Mucosa of descending colon (tissue), 3 donors: ENCODE data around the gene TPRX1. TPM values are rescaled to one million over a fixed set of nuclear protein-coding genes. Genes with fewer than 3 reads are reported as not detected.
"Not testable (repeated sequence)": the region's sequence is repeated elsewhere in the genome, so short reads cannot be mapped to it uniquely, and the experiment has no call there.

Experiments
- ATAC-seq: fragments of 200-7000 bp; cut with Tn5 transposase; one replicate; pipeline ENCODE4 v1.9.1; 2020; ENCODE audit warnings: mild to moderate bottlenecking, moderate library complexity
- DNase-seq, 3 donors: peaks; one replicate each; pipeline ENCODE4 v3.0.0-alpha.2; 2020
- H3K36me3 ChIP-seq: fragments of 200-600 bp; one replicate; pipeline ENCODE4 v1.8.0; 2021; ENCODE audit warnings: low read depth, mild to moderate bottlenecking
- H3K4me1 ChIP-seq: fragments of 200-600 bp; one replicate; pipeline ENCODE4 v1.8.0; 2021; ENCODE audit warnings: low read depth, mild to moderate bottlenecking
- H3K4me3 ChIP-seq: fragments of 200-600 bp; one replicate; pipeline ENCODE4 v1.8.0; 2021; ENCODE audit warnings: mild to moderate bottlenecking
- H3K9me3 ChIP-seq: fragments of 200-600 bp; one replicate; pipeline ENCODE4 v1.8.0; 2021; ENCODE audit warnings: mild to moderate bottlenecking
- CTCF ChIP-seq: fragments of 200-600 bp; IDR thresholded peaks from one replicate; pipeline ENCODE4 v1.8.0; 2022; ENCODE audit warnings: antibody characterized with exemption, mild to moderate bottlenecking
- intact Hi-C, 2 donors: fragments of 100-400 bp; cut with DNase I in 1 of 2; cut with micrococcal nuclease in 1 of 2; formaldehyde crosslinking; loops; one replicate each; pipeline versions ENCODE4 v1.11.0 to v1.11.1; 2022; cut with DNase I, micrococcal nuclease
- total RNA-seq, 3 donors: library from RNA; stranded (reverse); fragmentation: NEBNext Ultra II Directional in 2 of 3; extraction: Animal tissue kit (Norgen Biotek cat#: 25700) in 2 of 3; gene quantifications; one replicate each; pipeline versions ENCODE4 v1.2.1 to v1.2.4, GENCODE V29; 2021 to 2023
- donor health status: DM: no; HTN: no; CAD: no; lungs with moderate emphysema.
- donor health status: DM: no; HTN: no; CAD: no.
- donor health status: DM: no; HTN: yes; CAD: no.

Gene TPRX1
- total RNA-seq, 3 donors from 2014 or later, result not detected

GRCh38 chr19:47797996-47798903 lies 6.1 kb downstream of the TPRX1 start:
- intact Hi-C loops, result no loop called here
- Histone ChIP-seq H3K4me3 (no peak overlapping the region), H3K9me3 (no peaks in the 10 kb centered on the region), H3K36me3 (no peaks in the 10 kb centered on the region), H3K4me1 (no peaks in the 10 kb centered on the region)
- ATAC-seq (no peak), DNase-seq (no peak)
- no peak for TF ChIP-seq CTCF

- no peak overlapping the region for H3K4me3 ChIP-seq
- intact Hi-C loops, result no loop called here
- no peak for TF ChIP-seq CTCF
- no peak for DNase-seq
- no peak for ATAC-seq
- no peaks in the 10 kb centered on the region for H3K36me3 ChIP-seq
- H3K9me3 ChIP-seq, result no peaks in the 10 kb centered on the region
- H3K4me1 ChIP-seq, result no peaks in the 10 kb centered on the region
Observed at GRCh38 chr19:47796785-47797184, 7.6 kb downstream of the TPRX1 start.

GRCh38 chr19:47794526-47794925 lies 9.8 kb downstream of the TPRX1 start:
- Histone ChIP-seq H3K36me3 (no peaks in the 10 kb centered on the region), H3K4me3 (no peak overlapping the region), H3K9me3 (no peaks in the 10 kb centered on the region), H3K4me1 (no peaks in the 10 kb centered on the region)
- no peak for TF ChIP-seq CTCF
- intact Hi-C loops, result no loop called here
- no peak for ATAC-seq
- peak in 1 of 3 donors; percentile 10 for DNase-seq

- DNase-seq, result no peak
- no peaks in the 10 kb centered on the region for H3K4me1 ChIP-seq
- H3K9me3 ChIP-seq, result no peaks in the 10 kb centered on the region
- no peak overlapping the region for H3K4me3 ChIP-seq
- no peak for ATAC-seq
- no peaks in the 10 kb centered on the region for H3K36me3 ChIP-seq
- TF ChIP-seq CTCF, result no peak
- intact Hi-C loops, result no loop called here
Observed at GRCh38 chr19:47792616-47793015, 11.7 kb downstream of the TPRX1 start.

GRCh38 chr19:47790398-47790814 lies 13.9 kb downstream of the TPRX1 start:
- DNase-seq (peak; percentile 76 to 90 (median 85)), ATAC-seq (peak; percentile 79)
- H3K4me3 ChIP-seq, result no peak overlapping the region
- intact Hi-C loops, result no loop called here
- peak; percentile 80 for TF ChIP-seq CTCF
- no peaks in the 10 kb centered on the region for H3K9me3 ChIP-seq
- peaks cover under 1% of the 10 kb centered on the region for H3K36me3 ChIP-seq
- H3K4me1 ChIP-seq, result no peaks in the 10 kb centered on the region

GRCh38 chr19:47789811-47790210 lies 14.5 kb downstream of the TPRX1 start:
- H3K4me1 ChIP-seq, ATAC-seq, H3K36me3 ChIP-seq, H3K9me3 ChIP-seq, DNase-seq, H3K4me3 ChIP-seq: not testable (repeated sequence)
- intact Hi-C loops, result loop anchor here in 1 of 2 donors (10.0 kb wide), 1 partner anchor 75 kb away; the partner anchor contains the start of gene EHD2

- not testable (repeated sequence) for H3K4me3 ChIP-seq, H3K36me3 ChIP-seq, DNase-seq, ATAC-seq, H3K4me1 ChIP-seq, H3K9me3 ChIP-seq
- intact Hi-C loops, result loop anchor here in 1 of 2 donors (10.0 kb wide), 1 partner anchor 73 kb away; the partner anchor contains the start of gene EHD2
Observed at GRCh38 chr19:47787307-47787706, 17.0 kb downstream of the TPRX1 start.
